Naive thymus-derived CD4-positive, alpha-beta T cell (primary cell): ENCODE data around the gene TMEM247. TPM values are rescaled to one million over a fixed set of nuclear protein-coding genes. Genes with fewer than 3 reads are reported as not detected.

Source experiments
- ATAC-seq: fragments of 150-1000 bp; cut with Tn5 transposase; 2 replicates; pipeline ENCODE4 v1.10.0; 2021; ENCODE audit warnings: mild to moderate bottlenecking, moderate library complexity
- CTCF ChIA-PET: fragments of 350-600 bp; sonication (Branson Sonifier 250); formaldehyde crosslinking; loops from one replicate; lab custom pipeline; 2021; ENCODE audit warnings: antibody characterized with exemption; lab: Charles Lee
- POLR2A ChIA-PET: fragments of 350-600 bp; sonication (Branson Sonifier 250); formaldehyde crosslinking; loops from one replicate; lab custom pipeline; 2021; ENCODE audit warnings: antibody characterized with exemption, inconsistent platforms; lab: Charles Lee
- DNase-seq, 9 donors: peaks; one replicate each; pipeline versions ENCODE4 v3.0.0 to v3.0.0-alpha.2; 2020 to 2022; ENCODE audit warnings: mixed read lengths in 1 of 9
- H3K27ac ChIP-seq: one replicate; pipeline ENCODE4 v1.7.0; 2013; ENCODE audit warnings: mild to moderate bottlenecking, low read depth, low read length, moderate library complexity
- H3K27me3 ChIP-seq, 2 donors: one replicate each; pipeline ENCODE4 v1.7.0; 2013; ENCODE audit warnings: low read length in 2 of 2, mild to moderate bottlenecking in 2 of 2, moderate library complexity in 2 of 2; ENCODE audit not compliant: control insufficient read depth in 2 of 2, insufficient read depth in 2 of 2
- H3K36me3 ChIP-seq, 3 experiments: 1 replicate in 2 of 3; 2 replicates in 1 of 3; pipeline ENCODE4 v1.7.0; 2013; ENCODE audit warnings: low read length in 3 of 3, mild to moderate bottlenecking in 3 of 3, moderate library complexity in 1 of 3; ENCODE audit not compliant: insufficient read depth in 3 of 3, control insufficient read depth in 2 of 3
- H3K4me1 ChIP-seq, 2 donors: one replicate each; pipeline ENCODE4 v1.7.0; 2013; ENCODE audit warnings: low read length in 2 of 2, mild to moderate bottlenecking in 2 of 2, moderate library complexity in 1 of 2; ENCODE audit not compliant: control insufficient read depth in 2 of 2, insufficient read depth in 2 of 2
- H3K4me3 ChIP-seq: 2 replicates; pipeline ENCODE4 v1.7.0; 2013; ENCODE audit warnings: mild to moderate bottlenecking, low read length
- H3K9me3 ChIP-seq, 3 experiments: 1 replicate in 2 of 3; 2 replicates in 1 of 3; pipeline ENCODE4 v1.7.0; 2013; ENCODE audit warnings: low read length in 3 of 3; ENCODE audit not compliant: control insufficient read depth in 2 of 3
- H3K27ac Mint-ChIP-seq, 9 donors: one replicate each; pipeline ENCODE4 v1.8.0; 2020 to 2022; ENCODE audit warnings: mixed read lengths in 9 of 9, mild to moderate bottlenecking in 8 of 9, moderate library complexity in 5 of 9, inconsistent platforms in 2 of 9
- H3K27me3 Mint-ChIP-seq, 5 donors: one replicate each; pipeline ENCODE4 v1.8.0; 2021 to 2022; ENCODE audit warnings: mixed read lengths in 5 of 5, mild to moderate bottlenecking in 1 of 5
- H3K36me3 Mint-ChIP-seq, 5 donors: one replicate each; pipeline ENCODE4 v1.8.0; 2020 to 2022; ENCODE audit warnings: mixed read lengths in 5 of 5, mild to moderate bottlenecking in 3 of 5, inconsistent platforms in 1 of 5
- H3K4me1 Mint-ChIP-seq, 7 donors: one replicate each; pipeline ENCODE4 v1.8.0; 2020 to 2022; ENCODE audit warnings: mixed read lengths in 7 of 7, mild to moderate bottlenecking in 3 of 7, inconsistent platforms in 1 of 7
- H3K4me3 Mint-ChIP-seq, 10 donors: one replicate each; pipeline ENCODE4 v1.8.0; 2020 to 2022; ENCODE audit warnings: mild to moderate bottlenecking in 10 of 10, mixed read lengths in 10 of 10, moderate library complexity in 6 of 10, inconsistent platforms in 2 of 10
- H3K9me3 Mint-ChIP-seq, 11 donors: one replicate each; pipeline ENCODE4 v1.8.0; 2020 to 2022; ENCODE audit warnings: mixed read lengths in 11 of 11, mild to moderate bottlenecking in 4 of 11, inconsistent platforms in 1 of 11, moderate library complexity in 1 of 11
- intact Hi-C, 2 donors: fragments of 100-400 bp; cut with micrococcal nuclease; formaldehyde crosslinking; loops; one replicate each; pipeline ENCODE4 v1.15.1; 2023
- polyA plus RNA-seq, 2 donors: library from polyadenylated mRNA; unstranded; fragments of 300-500 nt; fragmentation: Illumina TruSeq; gene quantifications; one replicate each; pipeline ENCODE4 v1.2.3, GENCODE V29; 2021
- total RNA-seq, 6 experiments: library from RNA in 5 of 6; stranded (reverse) in 5 of 6; gene quantifications; 1 replicate in 5 of 6; 2 replicates in 1 of 6; pipeline ENCODE4 v1.2.3 and lab custom pipeline; 2021 to 2026

Gene TMEM247
- total and polyA plus RNA-seq, 7 experiments from 2014 or later = not detected

DNA sequence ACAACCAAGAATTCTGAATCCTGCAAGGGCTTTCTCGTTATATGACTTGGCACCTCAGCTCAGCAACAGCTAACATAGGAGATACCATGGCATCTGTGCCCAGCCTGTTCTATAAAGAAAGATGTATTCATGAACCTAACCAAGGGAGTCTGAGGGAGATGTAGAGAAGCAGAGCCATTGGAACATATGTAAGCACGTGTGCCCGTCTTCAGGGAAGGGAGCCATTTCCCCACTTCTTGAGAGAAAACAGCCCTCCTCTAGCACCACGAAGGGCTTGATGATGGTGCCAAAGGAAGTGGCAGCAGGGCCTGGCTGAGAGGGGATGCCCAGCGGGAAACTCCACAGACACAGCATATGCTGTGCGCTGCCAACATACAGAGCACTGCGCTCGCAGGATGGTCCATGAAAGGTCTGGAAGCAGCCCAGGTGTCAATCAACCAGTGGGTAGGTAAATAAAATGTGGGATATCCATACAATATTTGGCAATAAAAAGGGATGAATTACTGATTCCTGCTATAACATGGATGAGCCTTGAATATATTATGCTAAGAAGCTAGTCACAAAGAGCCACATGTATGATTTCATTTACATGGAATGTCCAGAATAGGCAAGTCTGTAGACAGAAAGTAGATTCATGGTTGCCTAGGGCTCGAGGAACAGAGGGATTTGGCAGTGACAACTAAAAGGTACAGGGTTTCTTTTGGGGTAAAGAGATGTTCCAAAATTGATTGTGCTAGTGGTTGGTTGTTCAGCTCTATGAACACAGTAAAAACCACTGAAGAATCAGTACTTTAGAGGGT is 16.1 kb downstream of the TMEM247 start:
- Mint-ChIP-seq H3K27me3 (peaks cover 0 to 33% (median 0%) of the 10 kb centered on the region in 5 donors), H3K4me3 (no peak overlapping the region), H3K4me1 (peaks cover 9 to 27% (median 18%) of the 10 kb centered on the region in 7 donors), H3K27ac (no peak overlapping the region), H3K9me3 (no peaks in the 10 kb centered on the region), H3K36me3 (no peaks in the 10 kb centered on the region)
- H3K4me1 ChIP-seq = peaks cover 0 to 2% of the 10 kb centered on the region in 2 donors
- POLR2A ChIA-PET = no interaction called here
- intact Hi-C loops = no loop called here
- DNase-seq = no peak
- ATAC-seq = no peak
- no peaks in the 10 kb centered on the region for H3K27me3 ChIP-seq
- CTCF ChIA-PET = interaction anchor here (1.6 kb wide), 1 partner anchor 45 kb away, joined by 3 read pairs; no protein-coding TSS in a partner anchor
- no peaks in the 10 kb centered on the region for H3K36me3 ChIP-seq
- no peak overlapping the region for H3K27ac ChIP-seq
- no peaks in the 10 kb centered on the region for H3K9me3 ChIP-seq
- H3K4me3 ChIP-seq = no peak overlapping the region

DNA sequence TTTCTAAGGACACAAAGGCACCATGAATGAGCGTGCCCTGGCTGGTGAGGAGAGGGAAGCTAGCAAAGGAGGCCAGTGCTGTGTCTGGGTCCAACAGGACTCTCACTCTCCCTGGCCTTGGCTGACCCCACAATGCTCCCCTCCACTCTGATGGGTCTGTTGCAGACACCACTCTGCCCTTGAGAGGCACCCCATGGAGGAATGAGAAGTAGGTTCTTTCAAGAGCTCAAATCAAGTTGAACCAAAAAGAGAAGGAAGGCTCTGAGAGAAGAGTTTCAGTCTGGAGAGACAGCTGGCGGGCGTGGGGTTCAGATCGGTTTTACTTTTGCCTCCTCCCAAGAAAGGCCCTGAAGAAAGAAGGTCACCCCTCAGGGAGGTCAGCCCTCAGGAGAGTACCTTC is 18.4 kb downstream of the TMEM247 start:
- peak overlapping the region in 1 of 10 donors; percentile 29 for H3K4me3 Mint-ChIP-seq
- Histone ChIP-seq H3K9me3 (no peaks in the 10 kb centered on the region), H3K36me3 (no peaks in the 10 kb centered on the region), H3K4me1 (peaks cover 0 to 5% of the 10 kb centered on the region in 2 donors), H3K27me3 (no peaks in the 10 kb centered on the region), H3K4me3 (no peak overlapping the region), H3K27ac (no peak overlapping the region)
- peaks cover 0 to 40% (median 0%) of the 10 kb centered on the region in 5 donors for H3K27me3 Mint-ChIP-seq
- peaks cover 10 to 25% (median 16%) of the 10 kb centered on the region in 7 donors for H3K4me1 Mint-ChIP-seq
- no peaks in the 10 kb centered on the region for H3K36me3 Mint-ChIP-seq
- intact Hi-C loops = no loop called here
- ATAC-seq (no peak), DNase-seq (no peak)
- no peaks in the 10 kb centered on the region for H3K9me3 Mint-ChIP-seq
- ChIA-PET CTCF (interaction anchor here (0.6 to 1.0 kb wide), 2 partner anchors 39 to 59 kb away, joined by 3 read pairs; no protein-coding TSS in a partner anchor), POLR2A (interaction anchor here (1.1 kb wide), 1 partner anchor 51 kb away, joined by 4 read pairs; no protein-coding TSS in a partner anchor)
- no peak overlapping the region for H3K27ac Mint-ChIP-seq

- Mint-ChIP-seq H3K9me3 (no peaks in the 10 kb centered on the region), H3K4me3 (peak overlapping the region in 9 of 10 donors; percentile 41 to 99 (median 92)), H3K36me3 (no peaks in the 10 kb centered on the region), H3K4me1 (peaks cover 10 to 25% (median 16%) of the 10 kb centered on the region in 7 donors), H3K27me3 (peaks cover 0 to 40% (median 0%) of the 10 kb centered on the region in 5 donors), H3K27ac (peak overlapping the region in 5 of 9 donors; percentile 24 to 95 (median 92))
- intact Hi-C loops = no loop called here
- Histone ChIP-seq H3K27ac (no peak overlapping the region), H3K4me3 (no peak overlapping the region), H3K9me3 (no peaks in the 10 kb centered on the region), H3K36me3 (no peaks in the 10 kb centered on the region), H3K4me1 (peaks cover 0 to 5% of the 10 kb centered on the region in 2 donors), H3K27me3 (no peaks in the 10 kb centered on the region)
- ChIA-PET POLR2A (no interaction called here), CTCF (no interaction called here)
- DNase-seq (no peak), ATAC-seq (no peak)
These were observed 19.3 kb downstream of the TMEM247 start for GRCh38 chr2:46498681-46499080.

DNA sequence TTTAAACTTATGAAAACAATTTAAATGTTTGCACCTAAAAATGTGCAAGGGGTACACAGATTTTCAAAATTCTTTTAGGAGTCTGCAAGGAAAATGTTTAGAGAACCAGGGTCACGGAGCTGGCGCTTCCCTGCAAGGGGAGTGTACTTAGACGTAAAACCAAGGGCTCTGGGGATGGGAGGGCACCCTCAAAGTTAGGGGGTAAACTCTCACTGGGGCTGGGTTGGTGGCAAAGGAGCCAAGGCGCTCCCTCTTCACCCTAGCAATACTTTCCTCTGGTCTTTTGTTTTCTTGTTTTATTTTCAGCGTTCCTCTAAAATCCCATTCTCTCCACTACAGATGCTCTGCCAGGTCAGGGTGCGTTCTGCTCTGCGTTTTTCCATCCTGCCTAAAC is 20.0 kb downstream of the TMEM247 start:
- Mint-ChIP-seq H3K27me3 (peaks cover 0 to 40% (median 0%) of the 10 kb centered on the region in 5 donors), H3K36me3 (no peaks in the 10 kb centered on the region), H3K4me3 (peak overlapping the region; percentile 88 to 99 (median 93)), H3K9me3 (no peaks in the 10 kb centered on the region), H3K4me1 (peaks cover 10 to 25% (median 16%) of the 10 kb centered on the region in 7 donors), H3K27ac (peak overlapping the region in 7 of 9 donors; percentile 22 to 97 (median 93))
- no peaks in the 10 kb centered on the region for H3K9me3 ChIP-seq
- peak overlapping the region; percentile 71 for H3K27ac ChIP-seq
- no peaks in the 10 kb centered on the region for H3K36me3 ChIP-seq
- CTCF ChIA-PET = no interaction called here
- POLR2A ChIA-PET = no interaction called here
- H3K27me3 ChIP-seq = no peaks in the 10 kb centered on the region
- H3K4me3 ChIP-seq = peak overlapping the region; percentile 87
- no peak for ATAC-seq
- intact Hi-C loops = no loop called here
- DNase-seq = peak in 2 of 9 donors; percentile 1 to 7
- peaks cover 0 to 5% of the 10 kb centered on the region in 2 donors for H3K4me1 ChIP-seq

DNA sequence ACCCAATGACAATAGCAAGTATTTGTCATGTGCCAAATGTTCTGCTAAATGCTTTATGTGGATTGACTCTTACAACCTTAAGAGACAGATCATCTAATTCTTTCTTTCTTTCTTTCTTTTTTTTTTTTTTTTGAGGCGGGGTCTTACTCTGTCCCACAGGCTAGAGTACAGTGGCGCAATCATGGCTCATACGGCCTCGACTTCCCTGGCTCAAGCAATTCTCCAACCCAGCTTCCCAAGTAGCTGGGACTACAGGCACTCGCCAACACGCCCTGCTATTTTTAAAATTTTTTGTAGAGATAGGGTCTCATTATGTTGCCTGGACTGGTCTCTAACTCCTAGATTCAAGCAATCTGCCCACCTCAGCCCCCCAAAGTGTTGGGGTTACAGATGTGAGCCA is 21.4 kb downstream of the TMEM247 start:
- CTCF ChIA-PET = no interaction called here
- H3K9me3 Mint-ChIP-seq = no peaks in the 10 kb centered on the region

GRCh38 chr2:46502291-46502885 is 23.0 kb downstream of the TMEM247 start:
- ChIA-PET CTCF (no interaction called here), POLR2A (interaction anchor here (1.4 kb wide), 1 partner anchor 12 kb away, joined by 4 read pairs; no protein-coding TSS in a partner anchor)
- Mint-ChIP-seq H3K27ac (no peak overlapping the region), H3K27me3 (peaks cover 0 to 34% (median 0%) of the 10 kb centered on the region in 5 donors), H3K9me3 (no peaks in the 10 kb centered on the region), H3K36me3 (no peaks in the 10 kb centered on the region), H3K4me1 (peaks cover 10 to 25% (median 16%) of the 10 kb centered on the region in 7 donors), H3K4me3 (no peak overlapping the region)
- Histone ChIP-seq H3K36me3 (no peaks in the 10 kb centered on the region), H3K27me3 (no peaks in the 10 kb centered on the region), H3K4me3 (no peak overlapping the region), H3K4me1 (peaks cover 0 to 5% of the 10 kb centered on the region in 2 donors), H3K9me3 (no peaks in the 10 kb centered on the region), H3K27ac (no peak overlapping the region)
- ATAC-seq (no peak), DNase-seq (no peak)
- intact Hi-C loops = no loop called here

More for the DNA sequence above, 21.4 kb downstream of the TMEM247 start:
- POLR2A ChIA-PET = interaction anchor here (1.0 kb wide), 1 partner anchor 35 kb away, joined by 5 read pairs; no protein-coding TSS in a partner anchor
- ATAC-seq (no peak), DNase-seq (no peak)
- Histone ChIP-seq H3K4me1 (peaks cover 0 to 5% of the 10 kb centered on the region in 2 donors), H3K9me3 (no peaks in the 10 kb centered on the region), H3K27ac (no peak overlapping the region), H3K27me3 (no peaks in the 10 kb centered on the region), H3K4me3 (no peak overlapping the region), H3K36me3 (no peaks in the 10 kb centered on the region)
- Mint-ChIP-seq H3K4me1 (peaks cover 10 to 25% (median 16%) of the 10 kb centered on the region in 7 donors), H3K4me3 (peak overlapping the region in 8 of 10 donors; percentile 19 to 99 (median 40)), H3K27me3 (peaks cover 0 to 40% (median 0%) of the 10 kb centered on the region in 5 donors), H3K36me3 (no peaks in the 10 kb centered on the region), H3K27ac (peak overlapping the region in 4 of 9 donors; percentile 28 to 95 (median 86))
- intact Hi-C loops = no loop called here
